GM18907 (cell line): ENCODE measurements around the gene ABHD15.

Source experiments
- ATAC-seq: cut with Tn5 transposase; IDR thresholded peaks from one replicate; pipeline ENCODE4 v1.9.1; 2021; ENCODE audit warnings: mild to moderate bottlenecking, moderate library complexity; ENCODE audit not compliant: unreplicated experiment

Gene ABHD15

DNA sequence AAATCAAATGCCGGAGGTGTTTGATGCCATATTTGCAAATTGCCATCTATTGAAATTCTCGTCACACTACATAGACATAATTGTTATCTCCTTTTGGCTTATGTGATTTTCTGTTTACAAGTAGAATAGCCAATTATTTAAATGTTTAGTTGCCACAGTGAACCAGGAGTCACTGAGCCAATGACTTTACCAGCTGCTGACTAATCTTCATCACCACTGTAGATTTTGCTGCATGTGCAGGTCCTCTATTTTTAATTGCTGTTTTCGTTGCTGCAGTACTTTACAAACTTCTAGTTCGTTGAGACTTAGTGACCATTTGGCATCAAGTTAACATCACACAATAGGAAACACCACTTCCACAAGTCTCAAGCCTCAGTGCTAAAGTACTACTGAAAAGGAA, 22.8 kb downstream of the ABHD15 start:
- no peak for ATAC-seq

DNA sequence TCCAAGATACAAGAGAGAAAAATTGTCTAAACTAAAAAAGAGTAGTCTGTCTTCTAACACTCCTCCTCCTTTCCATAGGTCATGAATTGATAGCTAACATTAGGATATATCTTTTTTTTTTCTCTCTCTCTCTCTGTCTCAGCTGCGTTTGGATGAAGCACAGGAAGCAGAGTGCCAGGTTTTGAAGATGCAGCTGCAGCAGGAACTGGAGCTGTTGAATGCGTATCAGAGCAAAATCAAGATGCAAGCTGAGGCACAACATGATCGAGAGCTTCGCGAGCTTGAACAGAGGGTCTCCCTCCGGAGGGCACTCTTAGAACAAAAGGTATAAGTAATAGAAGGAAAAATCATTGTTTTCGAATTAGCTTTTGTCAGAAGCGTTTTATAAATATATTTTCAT, 32.9 kb downstream of the ABHD15 start:
- no peak for ATAC-seq

DNA sequence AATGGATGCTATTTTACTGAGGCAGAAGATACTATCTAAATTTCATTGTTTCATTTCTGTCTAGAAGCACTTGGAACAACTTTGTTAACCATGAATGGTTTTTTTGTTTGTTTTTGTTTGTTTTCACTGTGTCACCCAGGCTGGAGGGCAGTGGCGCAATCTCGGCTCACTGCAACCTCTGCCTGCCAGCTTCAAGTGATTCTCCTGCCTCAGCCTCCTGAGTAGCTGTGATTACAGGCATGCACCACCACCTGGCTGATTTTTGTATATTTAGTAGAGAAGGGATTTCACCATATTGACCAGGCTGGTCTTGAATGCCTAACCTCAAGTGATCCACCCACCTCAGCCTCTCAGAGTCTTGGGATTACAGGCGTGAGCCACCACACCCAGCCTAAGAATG, 40.5 kb downstream of the ABHD15 start:
- ATAC-seq, result no peak

DNA sequence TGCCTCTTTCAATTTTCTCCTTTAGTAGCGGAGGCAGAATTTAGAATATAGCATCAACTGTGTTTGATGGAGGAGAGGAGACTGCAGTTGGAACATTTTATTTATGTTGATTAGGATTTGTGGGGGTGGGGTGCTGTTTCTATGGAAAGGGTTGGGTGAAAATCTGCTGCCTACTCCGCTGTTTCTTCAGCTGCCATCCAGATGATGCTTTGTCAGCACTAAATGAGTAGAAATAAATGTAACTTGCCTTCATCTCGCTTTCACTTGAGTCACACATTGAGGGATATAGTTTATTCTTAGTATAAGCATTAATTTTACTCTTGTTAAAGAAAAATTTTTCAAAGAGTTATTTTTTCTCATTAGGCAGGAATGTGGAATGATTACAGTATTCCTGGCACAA, 42.1 kb downstream of the ABHD15 start:
- no peak for ATAC-seq

DNA sequence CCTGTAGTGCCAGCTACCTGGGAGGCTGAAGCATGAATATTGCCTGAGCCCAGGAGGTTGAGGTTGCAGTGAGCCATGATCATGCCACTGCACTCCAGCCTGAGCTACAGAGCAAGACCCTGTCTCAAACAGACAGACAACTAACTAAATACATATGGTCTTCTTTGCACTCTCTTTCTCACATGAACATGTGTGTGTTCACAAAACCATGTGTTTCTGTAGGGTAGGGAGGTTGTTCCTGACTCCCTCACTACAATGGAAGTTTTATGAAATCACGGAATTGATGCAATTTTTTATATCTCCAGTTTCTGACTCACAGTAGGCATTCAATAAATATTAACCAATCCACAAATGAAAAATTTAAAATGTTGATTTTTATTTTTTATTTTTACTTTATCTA, 48.5 kb downstream of the ABHD15 start:
- ATAC-seq, result no peak

DNA sequence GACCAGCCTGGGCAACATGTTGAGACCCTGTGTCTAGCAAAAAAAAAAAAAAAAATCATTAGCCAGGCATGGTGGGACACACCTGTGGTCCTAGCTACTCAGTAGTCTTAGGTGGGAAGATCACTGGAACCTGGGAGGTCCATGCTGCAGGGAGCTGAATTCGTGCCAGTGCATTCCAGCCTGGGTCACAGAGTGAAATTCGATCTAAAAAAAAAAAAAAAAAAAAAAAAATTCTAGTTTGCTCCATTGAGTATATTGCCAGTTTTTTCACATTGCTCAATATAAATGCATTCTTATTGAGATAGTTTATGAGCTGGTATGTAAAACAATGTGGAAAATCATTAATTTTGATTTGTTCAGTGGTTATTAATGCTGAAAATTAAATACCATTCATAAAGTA, 52.0 kb downstream of the ABHD15 start:
- ATAC-seq, result no peak

DNA sequence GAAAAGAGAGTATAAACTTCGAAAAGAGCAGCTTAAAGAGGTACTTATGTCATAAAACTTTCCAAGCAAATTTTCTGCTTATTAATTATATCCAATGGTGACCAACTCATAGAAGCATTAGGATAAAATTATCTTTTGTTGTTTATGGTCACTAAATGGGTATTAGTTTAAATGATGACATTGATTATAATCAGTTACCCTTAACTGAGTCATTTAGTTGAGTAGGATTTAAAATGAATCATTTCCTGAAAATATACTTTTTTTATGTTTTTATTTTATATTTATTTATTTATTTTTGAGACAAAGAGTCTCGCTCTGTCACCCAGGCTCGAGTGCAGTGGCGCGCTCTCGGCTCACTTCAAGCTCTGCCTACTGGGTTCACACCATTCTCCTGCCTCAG, 55.9 kb downstream of the ABHD15 start:
- no peak for ATAC-seq
